ENCODE data around the gene MTMR10.
A peak's percentile ranks its signal among the peaks of the same experiment; 100 is the strongest.

MTMR10 gene

GRCh38 chr15:31005660-31006059, 14.2 kb upstream of the MTMR10 start:
- H3K4me1 ChIP-seq (ENCODE audit: control insufficient read depth, insufficient read depth, low read length), result no peaks in the 10 kb centered on the region
- H3K4me3 ChIP-seq (ENCODE audit: low read length), result no peak overlapping the region
- no peaks in the 10 kb centered on the region for H3K9me3 ChIP-seq (ENCODE audit: control insufficient read depth, low read length)
- H3K9ac ChIP-seq (ENCODE audit: low read length), result no peak overlapping the region
- H3K27me3 ChIP-seq (ENCODE audit: control insufficient read depth, insufficient read depth, low read length), result no peaks in the 10 kb centered on the region
- no peaks in the 10 kb centered on the region for H3K36me3 ChIP-seq (ENCODE audit: control insufficient read depth, insufficient read depth, low read length)

DNA sequence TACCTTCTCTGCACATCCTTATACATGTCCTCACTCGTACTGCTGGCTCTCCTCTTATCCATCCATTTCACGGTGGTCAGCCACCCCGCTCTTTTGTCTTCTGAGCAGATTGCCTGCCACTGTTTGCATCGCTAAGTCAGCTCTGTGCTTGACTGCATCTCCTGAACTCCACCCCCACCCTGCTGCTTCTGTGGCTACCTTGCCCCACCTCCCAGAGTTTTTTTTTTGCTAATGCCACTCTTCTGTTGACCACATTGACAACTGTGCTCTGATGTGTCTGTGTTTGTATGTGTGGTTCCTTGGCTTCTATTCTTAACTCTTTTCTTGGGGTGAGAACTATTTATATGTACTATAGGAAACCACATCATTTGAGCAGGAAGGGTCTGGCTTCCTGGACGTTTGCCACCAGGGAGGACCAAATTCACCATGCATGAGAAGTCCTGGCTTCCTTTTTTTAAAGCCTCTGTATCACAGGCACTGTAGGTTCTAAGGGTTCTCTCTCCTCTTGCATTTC, 12.8 kb upstream of the MTMR10 start:
- no peaks in the 10 kb centered on the region for H3K4me1 ChIP-seq (ENCODE audit: control insufficient read depth, insufficient read depth, low read length)
- H3K9ac ChIP-seq (ENCODE audit: low read length), result no peak overlapping the region
- no peaks in the 10 kb centered on the region for H3K36me3 ChIP-seq (ENCODE audit: control insufficient read depth, insufficient read depth, low read length)
- no peaks in the 10 kb centered on the region for H3K9me3 ChIP-seq (ENCODE audit: control insufficient read depth, low read length)
- no peak overlapping the region for H3K4me3 ChIP-seq (ENCODE audit: low read length)
- no peaks in the 10 kb centered on the region for H3K27me3 ChIP-seq (ENCODE audit: control insufficient read depth, insufficient read depth, low read length)

- H3K9ac ChIP-seq (ENCODE audit: low read length), result no peak overlapping the region
- no peaks in the 10 kb centered on the region for H3K27me3 ChIP-seq (ENCODE audit: control insufficient read depth, insufficient read depth, low read length)
- no peaks in the 10 kb centered on the region for H3K9me3 ChIP-seq (ENCODE audit: control insufficient read depth, low read length)
- no peak overlapping the region for H3K4me3 ChIP-seq (ENCODE audit: low read length)
- no peaks in the 10 kb centered on the region for H3K4me1 ChIP-seq (ENCODE audit: control insufficient read depth, insufficient read depth, low read length)
- no peaks in the 10 kb centered on the region for H3K36me3 ChIP-seq (ENCODE audit: control insufficient read depth, insufficient read depth, low read length)
These were observed 10.3 kb upstream of the MTMR10 start for GRCh38 chr15:31001702-31002101.

DNA sequence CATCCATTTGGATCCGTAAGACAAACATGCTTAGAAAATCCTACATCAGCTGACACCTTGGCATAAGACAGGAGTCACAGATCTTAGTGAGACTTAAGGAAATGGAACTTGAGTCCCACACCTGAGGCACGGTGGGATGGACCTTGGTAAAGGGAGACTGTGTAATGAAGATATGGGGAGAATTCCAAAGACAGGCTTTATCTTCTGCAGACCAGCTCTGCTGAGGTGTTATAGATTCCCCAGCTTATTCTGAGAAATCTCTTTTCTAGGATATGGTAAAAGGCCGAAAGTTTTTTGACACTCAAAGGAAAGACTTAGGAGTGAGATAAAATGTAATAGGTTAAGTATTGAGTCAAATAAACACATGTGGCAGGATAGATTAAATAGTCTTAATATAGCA, 8.3 kb upstream of the MTMR10 start:
- Histone ChIP-seq H3K9ac (ENCODE audit: low read length) (no peak overlapping the region), H3K9me3 (ENCODE audit: control insufficient read depth, low read length) (no peaks in the 10 kb centered on the region), H3K36me3 (ENCODE audit: control insufficient read depth, insufficient read depth, low read length) (no peaks in the 10 kb centered on the region), H3K27me3 (ENCODE audit: control insufficient read depth, insufficient read depth, low read length) (no peaks in the 10 kb centered on the region), H3K4me3 (ENCODE audit: low read length) (no peak overlapping the region), H3K4me1 (ENCODE audit: control insufficient read depth, insufficient read depth, low read length) (no peaks in the 10 kb centered on the region)

DNA sequence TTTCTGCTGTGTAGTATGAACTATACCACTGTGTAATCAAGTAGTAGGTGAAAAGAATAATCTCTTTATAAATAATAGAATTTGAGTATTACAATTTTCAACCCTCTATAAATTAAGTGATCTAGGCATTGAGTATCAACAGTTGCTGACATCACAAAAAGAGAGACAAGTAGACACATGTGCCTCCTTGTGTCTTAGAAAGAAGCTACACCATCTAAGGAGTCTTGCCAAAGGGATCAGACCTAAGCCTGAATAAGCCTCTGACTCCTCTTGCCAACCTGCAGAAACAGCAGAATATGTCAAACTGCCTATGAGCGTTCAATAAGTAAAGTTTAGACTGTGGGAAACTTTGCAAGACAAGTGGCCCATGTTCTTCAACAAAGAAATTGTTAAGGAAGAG, 5.8 kb upstream of the MTMR10 start:
- Histone ChIP-seq H3K9me3 (ENCODE audit: control insufficient read depth, low read length) (no peaks in the 10 kb centered on the region), H3K36me3 (ENCODE audit: control insufficient read depth, insufficient read depth, low read length) (no peaks in the 10 kb centered on the region), H3K4me3 (ENCODE audit: low read length) (no peak overlapping the region), H3K4me1 (ENCODE audit: control insufficient read depth, insufficient read depth, low read length) (peaks cover 3% of the 10 kb centered on the region), H3K27me3 (ENCODE audit: control insufficient read depth, insufficient read depth, low read length) (no peaks in the 10 kb centered on the region), H3K9ac (ENCODE audit: low read length) (no peak overlapping the region)

DNA sequence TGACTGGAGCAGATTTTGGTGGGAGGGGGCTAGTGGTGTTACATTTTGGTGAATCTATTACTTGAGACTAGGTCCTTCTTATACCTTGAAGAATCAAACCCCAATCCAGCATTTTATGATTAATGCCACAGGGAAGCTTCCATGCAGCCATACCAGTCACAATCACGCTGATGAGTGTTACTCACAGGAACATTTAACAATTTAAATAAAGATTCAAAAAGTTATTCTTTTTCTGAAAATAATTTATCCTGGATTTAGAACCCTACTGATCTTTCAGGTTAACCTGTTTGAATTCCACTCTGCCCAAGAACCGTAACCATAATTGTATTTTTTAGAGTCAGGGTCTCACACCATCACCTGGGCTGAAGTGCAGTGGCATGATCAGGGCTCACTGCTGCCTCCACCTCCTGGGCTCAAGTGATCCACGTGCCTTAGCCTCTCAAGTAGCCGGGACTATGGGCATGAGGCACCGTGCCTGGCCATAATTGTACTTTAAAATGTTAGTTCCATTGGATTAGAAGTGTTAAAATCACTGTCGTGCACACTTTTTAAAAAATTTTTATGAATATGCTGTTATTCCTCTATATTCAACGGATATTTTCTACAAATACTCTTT, 929 bp upstream of the MTMR10 start:
- H3K36me3 ChIP-seq (ENCODE audit: control insufficient read depth, insufficient read depth, low read length), result no peaks in the 10 kb centered on the region
- H3K9ac ChIP-seq (ENCODE audit: low read length), result peak overlapping the region; percentile 100
- peaks cover 12% of the 10 kb centered on the region for H3K4me1 ChIP-seq (ENCODE audit: control insufficient read depth, insufficient read depth, low read length)
- H3K27me3 ChIP-seq (ENCODE audit: control insufficient read depth, insufficient read depth, low read length), result no peaks in the 10 kb centered on the region
- H3K4me3 ChIP-seq (ENCODE audit: low read length), result peak overlapping the region; percentile 94
- H3K9me3 ChIP-seq (ENCODE audit: control insufficient read depth, low read length), result no peaks in the 10 kb centered on the region

DNA sequence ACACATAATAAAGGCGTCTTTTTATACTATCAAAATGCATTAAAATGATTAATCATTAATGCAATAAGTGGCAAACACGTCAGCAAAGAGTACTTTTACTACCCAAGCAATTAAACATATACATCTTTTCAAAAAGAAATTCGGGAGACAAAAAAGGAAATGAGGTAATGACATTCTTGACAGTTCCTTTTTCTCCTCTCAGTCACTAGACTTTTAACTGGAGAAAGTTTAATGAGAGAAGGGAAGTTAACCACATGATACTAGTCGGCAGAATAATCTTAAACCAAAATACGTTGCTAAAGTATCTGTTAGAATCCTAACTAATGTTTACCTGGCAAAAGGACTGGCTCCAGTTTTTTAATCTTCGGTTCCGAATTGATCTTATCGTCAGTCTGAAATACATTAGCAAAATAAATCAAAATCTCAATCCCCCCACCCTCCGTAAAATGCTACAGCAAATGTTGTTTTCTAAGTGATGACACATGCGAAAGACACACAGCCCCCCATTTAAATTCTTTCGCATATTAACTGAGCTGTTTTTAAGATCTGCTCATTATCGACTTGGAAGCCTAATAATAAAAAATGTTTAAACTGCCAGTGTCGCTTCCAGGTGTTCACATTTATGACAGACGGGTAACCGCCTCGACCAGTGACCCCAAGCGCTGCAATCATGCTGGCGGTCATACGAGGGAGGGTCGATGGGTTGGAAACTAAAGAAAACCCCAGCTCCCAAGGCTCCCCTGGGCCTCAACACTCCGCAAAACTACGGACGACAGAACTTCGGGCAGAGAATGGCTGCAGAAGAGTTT, 778 bp downstream of the MTMR10 start:
- no peaks in the 10 kb centered on the region for H3K27me3 ChIP-seq (ENCODE audit: control insufficient read depth, insufficient read depth, low read length)
- no peaks in the 10 kb centered on the region for H3K36me3 ChIP-seq (ENCODE audit: control insufficient read depth, insufficient read depth, low read length)
- peaks cover 16% of the 10 kb centered on the region for H3K4me1 ChIP-seq (ENCODE audit: control insufficient read depth, insufficient read depth, low read length)
- peak overlapping the region; percentile 94 for H3K4me3 ChIP-seq (ENCODE audit: low read length)
- H3K9ac ChIP-seq (ENCODE audit: low read length), result peak overlapping the region; percentile 100
- H3K9me3 ChIP-seq (ENCODE audit: control insufficient read depth, low read length), result no peaks in the 10 kb centered on the region

DNA sequence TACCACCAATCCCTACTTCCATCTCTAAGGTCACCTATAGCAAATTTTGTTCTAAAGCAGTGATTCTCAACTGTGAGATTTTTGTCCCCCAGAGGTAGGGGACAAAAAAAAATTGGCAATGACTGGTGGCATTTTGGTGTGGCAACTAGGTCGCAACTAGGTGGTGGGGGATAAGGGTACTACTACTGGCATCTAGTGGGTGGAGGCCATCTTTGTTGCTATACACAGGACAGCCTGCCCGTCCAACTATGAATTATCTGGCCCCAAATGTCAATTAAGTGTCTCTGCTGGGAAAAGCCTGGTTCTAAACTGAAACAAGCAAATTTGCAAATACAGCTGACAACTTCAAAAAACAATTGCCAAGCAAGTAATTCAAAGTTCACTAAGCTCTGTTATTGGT, 1.4 kb downstream of the MTMR10 start:
- Histone ChIP-seq H3K36me3 (ENCODE audit: control insufficient read depth, insufficient read depth, low read length) (no peaks in the 10 kb centered on the region), H3K27me3 (ENCODE audit: control insufficient read depth, insufficient read depth, low read length) (no peaks in the 10 kb centered on the region), H3K4me1 (ENCODE audit: control insufficient read depth, insufficient read depth, low read length) (peaks cover 22% of the 10 kb centered on the region), H3K9ac (ENCODE audit: low read length) (peak overlapping the region; percentile 100), H3K4me3 (ENCODE audit: low read length) (peak overlapping the region; percentile 94), H3K9me3 (ENCODE audit: control insufficient read depth, low read length) (no peaks in the 10 kb centered on the region)

GRCh38 chr15:30985081-30985531, 6.3 kb downstream of the MTMR10 start:
- no peaks in the 10 kb centered on the region for H3K36me3 ChIP-seq (ENCODE audit: control insufficient read depth, insufficient read depth, low read length)
- no peak overlapping the region for H3K4me3 ChIP-seq (ENCODE audit: low read length)
- H3K27me3 ChIP-seq (ENCODE audit: control insufficient read depth, insufficient read depth, low read length), result no peaks in the 10 kb centered on the region
- peaks cover 20% of the 10 kb centered on the region for H3K4me1 ChIP-seq (ENCODE audit: control insufficient read depth, insufficient read depth, low read length)
- H3K9me3 ChIP-seq (ENCODE audit: control insufficient read depth, low read length), result no peaks in the 10 kb centered on the region
- H3K9ac ChIP-seq (ENCODE audit: low read length), result no peak overlapping the region

- no peak overlapping the region for H3K9ac ChIP-seq (ENCODE audit: low read length)
- no peaks in the 10 kb centered on the region for H3K27me3 ChIP-seq (ENCODE audit: control insufficient read depth, insufficient read depth, low read length)
- no peak overlapping the region for H3K4me3 ChIP-seq (ENCODE audit: low read length)
- no peaks in the 10 kb centered on the region for H3K9me3 ChIP-seq (ENCODE audit: control insufficient read depth, low read length)
- H3K4me1 ChIP-seq (ENCODE audit: control insufficient read depth, insufficient read depth, low read length), result peaks cover 20% of the 10 kb centered on the region
- no peaks in the 10 kb centered on the region for H3K36me3 ChIP-seq (ENCODE audit: control insufficient read depth, insufficient read depth, low read length)
These were observed 6.9 kb downstream of the MTMR10 start for GRCh38 chr15:30984542-30984941.

DNA sequence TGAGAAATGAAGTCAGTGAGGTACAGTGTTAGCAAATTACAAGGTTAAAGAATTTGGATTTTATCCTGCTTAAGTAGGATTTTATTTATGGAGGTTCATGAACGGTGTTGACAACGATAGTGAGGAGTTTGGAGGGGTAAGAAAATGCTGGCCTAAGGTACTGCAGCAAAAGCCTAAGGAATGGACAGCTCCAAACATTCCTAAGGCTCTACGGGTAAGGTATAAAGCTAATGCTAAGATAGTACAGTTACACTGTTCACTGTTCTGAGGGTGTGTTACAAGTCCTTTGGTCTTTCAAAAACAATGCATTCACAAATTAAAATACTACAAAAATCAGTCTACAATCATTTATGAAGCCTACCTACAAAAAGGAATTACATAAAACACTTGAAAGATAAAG, 7.3 kb downstream of the MTMR10 start:
- no peaks in the 10 kb centered on the region for H3K9me3 ChIP-seq (ENCODE audit: control insufficient read depth, low read length)
- no peak overlapping the region for H3K9ac ChIP-seq (ENCODE audit: low read length)
- H3K4me1 ChIP-seq (ENCODE audit: control insufficient read depth, insufficient read depth, low read length), result peaks cover 20% of the 10 kb centered on the region
- no peak overlapping the region for H3K4me3 ChIP-seq (ENCODE audit: low read length)
- H3K36me3 ChIP-seq (ENCODE audit: control insufficient read depth, insufficient read depth, low read length), result no peaks in the 10 kb centered on the region
- H3K27me3 ChIP-seq (ENCODE audit: control insufficient read depth, insufficient read depth, low read length), result no peaks in the 10 kb centered on the region

DNA sequence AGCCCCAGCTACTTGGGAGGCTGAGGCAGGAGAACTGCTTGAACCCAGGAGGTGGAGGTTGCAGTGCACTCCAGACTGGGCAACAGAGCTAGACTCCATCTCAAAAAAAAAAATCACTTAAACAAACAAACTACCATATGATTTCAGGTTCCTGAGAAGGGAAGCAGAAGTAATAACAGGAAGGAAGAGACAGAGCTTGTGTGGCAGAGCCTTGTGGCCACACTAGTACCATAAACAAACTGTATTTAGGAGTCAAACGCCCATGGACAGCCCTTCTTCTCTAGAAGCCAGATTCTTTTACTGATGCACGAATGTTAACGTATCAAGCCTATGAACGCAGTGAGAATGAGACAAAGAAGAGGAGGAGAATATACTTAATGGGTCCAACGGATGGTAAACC, 12.0 kb downstream of the MTMR10 start:
- Histone ChIP-seq H3K36me3 (ENCODE audit: control insufficient read depth, insufficient read depth, low read length) (no peaks in the 10 kb centered on the region), H3K9ac (ENCODE audit: low read length) (no peak overlapping the region), H3K9me3 (ENCODE audit: control insufficient read depth, low read length) (no peaks in the 10 kb centered on the region), H3K4me3 (ENCODE audit: low read length) (no peak overlapping the region), H3K27me3 (ENCODE audit: control insufficient read depth, insufficient read depth, low read length) (no peaks in the 10 kb centered on the region), H3K4me1 (ENCODE audit: control insufficient read depth, insufficient read depth, low read length) (peaks cover 6% of the 10 kb centered on the region)
